Gastroesophageal sphincter (tissue), 3 donors: ENCODE results near the gene DSE.

Source experiments
- EP300 ChIP-seq: sonication (generic); formaldehyde crosslinking; IDR thresholded peaks from one replicate; pipeline ENCODE4 v1.6.1; 2017; ENCODE audit warnings: antibody characterized with exemption, mild to moderate bottlenecking
- POLR2A ChIP-seq, 2 donors: fragments of 450-650 bp; IDR thresholded peaks; one replicate each; pipeline ENCODE4 v1.6.1; 2017; ENCODE audit warnings: antibody characterized with exemption in 2 of 2, mild to moderate bottlenecking in 2 of 2, moderate library complexity in 1 of 2
- POLR2AphosphoS5 ChIP-seq: sonication (generic); formaldehyde crosslinking; IDR thresholded peaks from one replicate; pipeline ENCODE4 v1.6.1; 2017; ENCODE audit warnings: antibody characterized with exemption
- TF ChIP-seq, protein P1 (sequence below), 4 experiments: fragments of 200-600 bp in 2 of 4; fragments of 450-650 bp in 2 of 4; sonication (generic) in 1 of 4; IDR thresholded peaks; one replicate each; pipeline ENCODE4 v1.5.1; 2017 to 2019; ENCODE audit warnings: antibody characterized with exemption in 4 of 4, mild to moderate bottlenecking in 2 of 4, moderate library complexity in 2 of 4

DNA sequence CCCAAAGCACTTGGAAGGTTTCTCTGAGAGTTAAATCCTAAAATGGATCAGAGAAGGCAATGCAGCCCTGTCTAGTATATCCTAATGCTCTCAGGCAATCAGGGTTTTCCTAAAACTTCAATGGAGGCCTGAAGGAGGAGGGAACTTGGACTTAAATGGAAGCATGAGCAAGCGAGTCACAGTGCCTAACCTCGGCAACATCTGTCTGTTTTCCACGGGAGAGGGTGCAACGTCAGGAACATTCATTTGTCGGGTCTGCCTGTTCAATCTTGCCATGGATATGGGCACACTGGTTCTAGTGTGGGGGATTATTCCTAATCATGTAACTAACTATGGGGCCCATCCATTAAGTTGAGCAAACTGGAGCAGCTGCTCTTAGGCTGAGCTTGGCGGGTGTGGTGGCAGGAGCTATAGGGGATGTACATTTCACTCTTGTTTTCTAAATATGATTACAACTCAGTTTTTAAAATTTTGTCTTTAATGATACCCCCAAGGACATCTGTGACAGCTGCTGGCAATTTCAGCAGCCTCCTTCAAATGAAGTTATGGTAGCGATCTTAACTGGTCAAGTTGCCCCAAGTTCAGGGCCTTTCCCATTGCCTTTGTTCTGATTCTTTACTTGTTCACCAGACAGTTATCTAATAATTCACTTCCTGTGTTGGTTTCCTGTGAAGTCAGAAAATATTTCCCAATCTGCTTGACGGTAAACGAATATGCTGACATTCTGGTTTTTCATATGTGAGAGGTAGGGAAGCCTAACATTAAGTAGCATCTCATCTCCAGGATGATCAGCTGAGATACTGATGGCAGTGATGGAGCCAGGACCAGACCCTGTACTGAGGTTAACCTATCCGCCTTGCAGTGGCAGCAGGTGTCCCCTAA, 21.6 kb downstream of the DSE start:
- TF ChIP-seq, protein P1, sequence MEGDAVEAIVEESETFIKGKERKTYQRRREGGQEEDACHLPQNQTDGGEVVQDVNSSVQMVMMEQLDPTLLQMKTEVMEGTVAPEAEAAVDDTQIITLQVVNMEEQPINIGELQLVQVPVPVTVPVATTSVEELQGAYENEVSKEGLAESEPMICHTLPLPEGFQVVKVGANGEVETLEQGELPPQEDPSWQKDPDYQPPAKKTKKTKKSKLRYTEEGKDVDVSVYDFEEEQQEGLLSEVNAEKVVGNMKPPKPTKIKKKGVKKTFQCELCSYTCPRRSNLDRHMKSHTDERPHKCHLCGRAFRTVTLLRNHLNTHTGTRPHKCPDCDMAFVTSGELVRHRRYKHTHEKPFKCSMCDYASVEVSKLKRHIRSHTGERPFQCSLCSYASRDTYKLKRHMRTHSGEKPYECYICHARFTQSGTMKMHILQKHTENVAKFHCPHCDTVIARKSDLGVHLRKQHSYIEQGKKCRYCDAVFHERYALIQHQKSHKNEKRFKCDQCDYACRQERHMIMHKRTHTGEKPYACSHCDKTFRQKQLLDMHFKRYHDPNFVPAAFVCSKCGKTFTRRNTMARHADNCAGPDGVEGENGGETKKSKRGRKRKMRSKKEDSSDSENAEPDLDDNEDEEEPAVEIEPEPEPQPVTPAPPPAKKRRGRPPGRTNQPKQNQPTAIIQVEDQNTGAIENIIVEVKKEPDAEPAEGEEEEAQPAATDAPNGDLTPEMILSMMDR (IDR thresholded peaks at IDR 0.05): no peak
- TF ChIP-seq POLR2A (IDR thresholded peaks at IDR 0.05) (no peak), EP300 (no peak), POLR2AphosphoS5 (no peak)
